Panc1 (cell line): ENCODE data around the gene HNRNPA1L2.
"Not testable (repeated sequence)": the region's sequence is repeated elsewhere in the genome, so short reads cannot be mapped to it uniquely, and the experiment has no call there.

Experiments used
- CTCF ChIP-seq: fragments of 450-650 bp; IDR thresholded peaks from 2 replicates; pipeline ENCODE4 v1.5.1; 2017; ENCODE audit warnings: mild to moderate bottlenecking
- POLR2AphosphoS5 ChIP-seq: IDR thresholded peaks from 2 replicates; pipeline ENCODE4 v1.6.1; 2012; ENCODE audit warnings: mild to moderate bottlenecking, low read depth, low read length, moderate library complexity
- TCF7L2 ChIP-seq: IDR thresholded peaks from 2 replicates; pipeline ENCODE4 v1.6.1; 2011; ENCODE audit warnings: mild to moderate bottlenecking, low read depth, low read length, inconsistent platforms

GRCh38 chr13:52593812-52594211 lies 48.4 kb upstream of the HNRNPA1L2 start:
- TF ChIP-seq CTCF, TCF7L2, POLR2AphosphoS5: not testable (repeated sequence)
